ENCODE results near the gene LFNG.

Gene LFNG

DNA sequence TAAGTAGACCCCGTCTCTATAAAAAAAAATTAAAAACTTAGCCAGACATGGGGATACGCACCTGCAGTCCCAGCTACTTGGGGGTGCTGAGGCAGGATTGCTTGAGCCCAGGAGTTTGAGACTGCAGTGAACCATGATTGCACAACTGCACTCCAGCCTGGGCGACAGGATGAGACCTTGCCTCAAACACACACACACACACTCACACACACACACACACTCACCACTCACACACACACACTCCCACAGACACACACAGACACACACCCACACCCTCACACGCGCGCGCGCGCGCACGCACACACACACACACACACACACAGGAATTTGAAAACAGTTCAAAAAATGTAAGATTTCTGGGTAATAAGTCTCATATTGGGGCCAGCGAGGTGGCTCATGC lies 34.7 kb upstream of the LFNG start:
- DNase-seq, result no peak

DNA sequence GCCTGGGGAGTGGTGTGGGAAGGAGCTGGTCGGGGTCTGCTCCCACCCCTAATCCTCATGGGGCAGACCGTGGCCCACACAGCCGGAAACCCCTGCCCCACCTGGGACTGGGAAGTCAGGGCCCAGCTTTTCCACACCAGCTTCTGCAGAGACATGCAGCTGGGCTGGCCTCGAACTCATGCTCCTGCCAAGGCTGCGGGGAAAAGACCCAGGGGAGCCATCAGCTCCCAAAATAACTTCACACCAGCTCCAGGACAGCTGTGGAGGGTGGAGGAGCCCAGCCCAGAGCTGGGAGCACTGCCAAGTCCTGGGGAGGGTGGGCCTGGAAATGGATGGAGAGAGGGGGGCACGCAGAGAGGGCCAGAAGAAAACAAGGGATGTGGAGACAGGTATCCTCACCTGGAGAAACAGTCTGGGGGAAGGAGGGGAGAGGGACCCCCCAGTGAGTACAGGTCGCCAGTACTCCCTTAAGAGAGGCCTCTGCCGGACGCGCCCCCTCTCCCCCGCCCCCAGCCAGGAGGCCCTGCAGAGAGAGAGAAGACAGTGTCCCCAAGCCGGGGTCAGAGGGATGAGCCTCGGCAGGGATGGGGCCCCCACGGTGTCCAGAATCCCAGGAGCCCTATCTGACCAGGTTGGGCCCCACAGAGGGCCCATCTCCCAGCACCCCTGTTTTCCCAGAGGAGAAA lies 31.8 kb upstream of the LFNG start:
- no peak for DNase-seq

DNA sequence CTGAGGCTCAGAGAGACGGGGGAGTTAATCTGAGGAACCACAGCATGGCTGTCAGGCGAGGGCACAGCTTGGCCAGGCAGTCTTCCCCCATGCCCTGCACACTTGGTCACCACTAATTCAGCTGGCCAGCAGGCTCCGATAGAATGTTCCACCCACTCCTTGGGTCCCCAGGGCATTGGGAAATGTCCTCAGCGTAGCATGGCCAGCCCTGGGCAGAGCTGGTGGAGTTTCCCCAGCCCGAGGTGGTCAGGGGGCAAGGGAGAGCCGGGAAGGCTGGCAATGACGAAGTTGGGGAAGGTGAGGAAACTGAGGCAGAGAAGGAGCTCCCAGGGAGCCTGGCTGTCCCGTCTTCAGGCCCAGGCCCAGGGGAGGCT lies 31.3 kb upstream of the LFNG start:
- DNase-seq, result no peak

DNA sequence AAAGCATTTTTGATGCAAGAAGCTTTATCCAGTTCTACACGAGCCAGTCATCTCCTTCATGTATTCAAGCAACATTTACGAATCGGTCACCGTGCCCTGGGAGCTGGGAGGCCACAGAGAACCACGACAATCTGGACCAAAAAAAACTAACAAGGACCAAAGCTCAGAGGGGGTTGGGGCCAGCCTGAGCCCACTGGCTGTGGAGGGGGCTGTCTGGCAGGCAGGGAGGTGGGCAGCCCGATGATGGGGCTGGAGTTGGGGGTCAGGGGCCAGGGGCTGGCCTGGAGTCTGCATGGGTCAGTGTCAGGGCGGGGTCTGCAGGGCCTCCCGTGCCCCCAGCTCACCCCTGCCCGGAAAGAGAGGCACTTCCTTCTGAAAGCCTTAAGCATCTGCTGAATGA lies 30.9 kb upstream of the LFNG start:
- DNase-seq, result no peak

DNA sequence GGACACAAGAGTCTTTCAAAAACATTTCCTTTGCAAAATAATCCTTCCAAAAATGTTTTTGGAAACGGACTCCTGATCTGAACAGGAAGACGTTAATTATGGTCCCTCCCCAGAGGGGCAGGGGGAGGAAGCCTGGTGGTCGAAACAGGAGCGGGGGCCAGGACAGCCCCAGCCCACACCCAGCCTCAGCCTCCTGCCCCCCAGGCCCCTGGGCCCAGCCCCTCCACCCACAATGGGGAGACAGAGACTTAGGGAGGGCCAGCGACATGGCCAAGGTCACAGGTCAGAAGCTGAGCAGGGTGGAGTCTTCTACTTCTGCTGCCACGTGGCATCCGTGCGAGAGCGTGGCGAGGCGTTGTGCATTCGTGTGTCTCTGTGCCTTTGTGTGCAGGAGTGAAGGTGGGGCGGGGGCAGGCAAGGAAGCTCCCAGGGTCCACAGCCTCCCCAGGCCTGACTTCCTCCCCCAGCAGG lies 29.4 kb upstream of the LFNG start:
- DNase-seq, result no peak

DNA sequence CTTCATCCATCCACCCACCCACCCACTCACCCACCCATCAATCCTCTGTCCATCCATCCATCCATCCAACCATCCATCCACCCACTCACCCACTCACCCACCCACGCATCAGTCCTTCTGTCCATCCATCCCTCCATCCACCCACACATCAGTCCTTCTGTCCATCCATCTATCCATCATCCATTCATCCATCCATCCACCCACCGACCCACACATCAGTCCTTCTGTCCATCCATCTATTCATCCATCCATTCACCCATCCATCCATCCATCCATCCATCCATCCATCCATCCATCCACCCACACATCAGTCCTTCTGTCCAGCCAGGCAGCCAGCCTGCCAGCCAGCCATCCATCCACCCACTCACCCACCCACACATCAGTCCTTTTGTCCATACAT lies 27.5 kb upstream of the LFNG start:
- DNase-seq, result no peak

DNA sequence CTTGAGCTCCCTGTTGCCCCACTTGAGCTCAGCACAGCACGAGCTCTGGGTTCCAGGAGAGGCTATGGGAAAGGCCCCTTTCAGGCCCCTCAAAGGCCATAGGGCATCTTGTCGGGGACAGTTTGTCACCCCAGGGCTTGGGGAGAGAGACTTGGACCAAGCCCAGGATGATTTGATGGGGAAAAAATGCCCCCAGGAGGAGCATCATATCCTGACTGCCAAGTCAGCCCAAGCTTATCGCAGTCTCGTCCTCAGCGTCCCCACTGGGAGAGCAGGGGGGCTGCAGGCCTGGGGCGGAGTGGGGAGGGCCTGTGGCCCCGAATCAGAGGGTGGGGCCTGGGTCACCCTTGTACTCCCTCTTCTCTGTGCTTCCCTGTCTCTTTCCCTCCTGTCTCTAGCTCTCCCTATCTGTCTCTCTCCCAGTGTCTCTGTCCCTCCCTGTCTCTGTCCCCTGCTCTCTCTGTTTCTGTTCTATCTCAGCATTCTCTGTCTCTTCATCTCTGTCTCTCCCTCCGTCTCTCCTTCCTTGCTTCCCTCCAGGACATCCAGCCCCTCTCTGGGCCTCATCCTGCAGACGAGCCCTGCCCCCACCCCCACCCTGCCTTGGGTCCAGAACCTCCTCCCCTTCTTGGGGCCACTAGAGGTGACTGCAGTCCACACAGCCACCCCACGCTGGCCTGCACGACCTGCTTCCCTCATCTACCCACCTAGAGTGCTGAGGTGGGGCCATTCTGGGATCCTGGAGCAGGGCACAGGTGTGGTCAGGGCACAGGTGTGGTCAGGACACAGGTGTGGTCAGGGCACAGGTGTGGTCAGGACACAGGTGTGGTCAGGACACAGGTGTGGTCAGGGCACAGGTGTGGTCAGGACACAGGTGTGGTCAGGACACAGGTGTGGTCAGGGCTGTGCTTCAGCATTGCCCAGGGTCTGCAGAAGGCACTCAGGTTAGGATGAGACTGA lies 26.1 kb upstream of the LFNG start:
- DNase-seq, result no peak

DNA sequence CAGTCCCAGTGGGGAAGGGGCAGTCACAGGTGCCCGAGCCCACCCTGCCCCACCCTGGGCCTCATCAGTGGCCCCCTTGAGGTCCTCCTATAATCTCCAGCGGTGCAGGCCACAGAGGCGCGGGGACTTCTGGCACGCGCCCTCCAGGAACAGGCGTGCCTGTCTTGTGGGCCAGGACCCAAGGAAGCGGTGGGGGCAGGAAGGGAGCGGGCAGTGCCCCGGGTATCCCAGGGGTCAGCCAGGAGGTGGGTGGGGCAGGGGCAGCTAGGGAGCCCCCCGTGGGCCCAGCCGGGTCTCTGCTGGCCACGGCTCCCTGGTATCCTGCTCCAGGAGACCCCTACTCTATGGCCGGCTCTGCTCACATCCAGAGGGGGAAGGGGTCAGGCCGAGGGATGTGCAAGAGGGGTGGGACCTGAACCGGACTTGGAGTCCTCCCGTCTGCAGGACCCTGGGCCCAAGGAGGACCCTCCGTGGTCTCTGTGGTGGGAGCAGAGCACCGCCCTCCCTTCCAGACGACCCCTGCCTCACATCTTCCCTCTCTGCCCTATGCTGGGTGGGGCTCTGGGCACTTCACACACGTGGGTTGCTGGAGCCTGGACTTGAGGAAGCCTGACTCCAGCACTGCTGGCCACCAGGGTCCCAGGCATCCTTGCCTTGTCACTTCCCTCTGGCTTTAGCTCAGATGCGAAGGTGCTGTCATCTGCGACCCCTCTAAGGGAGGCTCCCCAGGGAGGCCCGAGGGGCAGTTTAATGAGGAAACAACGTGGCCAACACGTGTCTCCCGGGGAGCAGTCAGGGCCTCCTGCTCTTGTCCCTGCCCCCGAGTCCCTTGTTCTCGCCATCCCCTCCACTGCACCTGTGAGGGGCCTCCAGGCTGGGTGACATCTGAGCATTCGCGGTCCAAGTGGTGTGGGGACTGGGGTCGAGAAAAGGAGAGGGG lies 25.1 kb upstream of the LFNG start:
- DNase-seq, result no peak

DNA sequence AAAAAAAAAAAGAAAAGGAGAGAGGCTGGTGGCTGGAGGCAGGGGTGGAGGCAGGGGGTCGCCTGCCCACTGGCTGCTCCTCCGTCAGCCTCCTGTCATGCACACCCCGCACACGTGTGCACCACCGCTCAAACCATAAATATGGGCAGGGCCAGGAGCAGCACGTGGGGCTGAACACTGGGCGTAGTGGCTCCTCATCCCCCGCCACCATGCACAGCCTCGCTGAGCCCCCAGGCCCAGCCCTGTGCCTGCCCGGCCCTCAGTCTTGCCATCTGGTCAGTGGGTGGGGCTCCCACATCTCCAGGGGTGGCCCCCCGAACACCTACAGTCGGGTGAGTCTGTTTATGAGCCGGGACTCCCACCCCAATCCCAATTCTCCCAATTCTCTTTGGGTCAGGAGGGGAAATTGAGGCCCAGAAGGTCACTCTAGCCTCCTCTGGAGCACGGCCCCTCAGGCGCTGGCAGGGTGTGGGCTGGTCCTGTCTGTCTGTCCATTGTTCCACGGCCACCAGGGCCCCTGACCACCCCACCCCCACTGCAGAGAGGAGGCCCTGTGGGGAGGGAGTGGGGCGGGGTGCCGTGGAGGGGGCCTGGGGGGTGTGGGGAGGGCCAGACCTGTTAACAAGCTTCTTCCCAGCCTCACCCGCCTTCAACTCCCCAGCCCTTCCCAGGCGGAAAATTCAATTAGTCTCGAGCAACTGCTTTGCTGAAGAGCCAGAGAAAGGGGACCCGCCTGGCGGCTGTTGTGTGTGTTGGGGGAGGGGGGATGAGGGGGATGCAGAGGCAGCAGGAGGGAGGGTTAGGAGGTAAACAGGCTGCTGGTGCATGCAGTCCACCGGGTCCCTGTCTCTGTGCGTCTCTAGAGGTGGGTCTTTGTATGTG lies 23.9 kb upstream of the LFNG start:
- DNase-seq, result no peak

DNA sequence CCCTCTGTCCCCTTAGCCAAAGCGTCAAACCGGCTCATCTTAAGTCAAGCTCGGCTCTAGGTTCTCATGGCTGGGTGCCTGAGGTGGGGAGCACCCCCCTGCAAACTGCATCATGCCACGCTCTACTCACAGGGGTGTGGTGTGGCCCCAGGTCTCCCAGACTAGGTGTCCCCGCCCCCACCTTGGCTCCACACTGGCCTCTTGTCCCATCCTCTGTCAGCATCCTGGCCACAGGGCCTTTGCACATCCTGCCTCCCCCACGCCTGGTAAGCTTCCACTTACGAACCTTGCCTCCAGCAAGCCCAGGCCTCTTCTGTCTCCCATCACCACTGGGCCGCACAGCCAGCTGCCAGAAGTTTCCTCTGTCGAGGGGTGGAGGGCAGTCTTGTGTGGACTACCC lies 23.2 kb upstream of the LFNG start:
- no peak for DNase-seq

DNA sequence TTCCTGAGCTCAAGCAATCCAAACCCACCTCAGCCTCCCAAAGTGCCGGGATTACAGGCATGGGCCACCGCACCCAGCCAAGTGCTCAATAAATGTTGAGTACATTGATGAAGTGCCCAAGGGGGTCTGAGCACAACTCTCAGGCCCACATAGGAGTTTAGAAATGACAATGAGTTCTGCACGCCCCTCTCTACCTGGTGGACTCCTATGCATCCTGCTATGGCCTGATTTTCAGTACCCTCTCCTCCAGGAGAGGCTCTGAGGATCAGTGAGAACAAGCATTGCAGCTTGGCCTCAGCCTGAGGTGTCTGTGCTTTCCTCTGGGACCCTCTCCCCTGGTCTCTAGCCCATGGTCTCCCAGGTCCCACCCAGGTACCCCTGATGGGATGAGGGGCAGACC lies 22.5 kb upstream of the LFNG start:
- no peak for DNase-seq

DNA sequence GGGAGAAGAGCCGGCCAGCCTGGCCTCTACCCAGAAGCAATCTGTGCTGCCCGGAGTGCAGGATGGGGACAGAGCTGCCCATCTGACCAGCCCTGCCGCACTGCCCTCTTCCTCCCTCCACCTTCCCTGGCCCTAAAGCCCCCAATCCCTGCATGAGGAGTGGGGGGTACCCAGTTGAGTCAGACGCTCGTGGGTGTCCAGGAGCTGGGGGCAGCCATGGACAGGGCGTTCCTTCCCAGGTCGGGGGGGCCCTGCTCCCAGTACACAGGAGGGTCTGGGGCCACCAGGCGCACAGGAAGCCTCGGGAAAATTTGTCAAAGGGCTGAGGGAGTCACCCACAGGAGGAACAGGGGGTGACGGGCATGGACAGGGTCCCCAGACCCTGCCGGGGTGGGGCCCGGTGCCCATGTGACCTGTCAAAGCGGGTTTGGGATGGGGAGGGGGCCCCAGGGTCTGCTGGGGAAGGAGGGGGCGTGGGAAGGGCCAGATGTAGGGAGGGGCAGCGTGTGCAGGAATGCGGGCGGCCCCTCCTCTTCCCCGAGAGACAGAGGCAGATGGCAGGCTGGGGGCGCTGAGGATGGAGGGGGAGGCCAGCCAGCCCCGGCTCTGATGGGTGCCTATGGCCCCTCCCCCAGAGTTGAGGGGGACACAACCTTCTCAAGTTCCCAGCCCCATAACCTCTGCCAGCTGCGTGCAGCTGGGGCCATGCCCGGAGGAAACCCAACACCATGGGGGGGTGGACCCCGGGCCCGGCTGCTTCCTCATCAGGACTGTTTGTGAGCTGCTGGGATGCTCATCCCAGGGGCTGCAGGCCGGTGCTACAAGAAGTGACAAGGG lies 21.9 kb upstream of the LFNG start:
- DNase-seq, result no peak

DNA sequence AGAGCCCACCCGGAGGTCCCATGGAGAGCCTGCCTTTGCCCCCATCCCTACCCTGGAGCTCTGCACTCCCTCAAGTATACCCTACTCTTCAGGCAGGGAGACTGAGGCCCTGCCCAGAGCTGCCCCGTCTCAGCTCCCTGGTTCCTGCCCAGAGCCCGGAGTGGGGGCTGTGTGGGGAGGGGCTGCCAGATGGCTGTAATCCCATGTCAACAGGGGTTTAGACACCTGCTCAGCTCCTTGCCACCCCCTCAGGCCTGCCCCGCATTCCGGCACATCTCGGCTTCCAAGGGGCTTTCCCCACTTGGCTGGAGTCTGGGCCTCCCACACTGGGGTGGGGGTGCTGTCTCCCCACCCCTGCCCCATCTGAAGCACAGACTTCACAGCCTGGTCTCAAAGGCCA lies 20.9 kb upstream of the LFNG start:
- DNase-seq, result no peak

DNA sequence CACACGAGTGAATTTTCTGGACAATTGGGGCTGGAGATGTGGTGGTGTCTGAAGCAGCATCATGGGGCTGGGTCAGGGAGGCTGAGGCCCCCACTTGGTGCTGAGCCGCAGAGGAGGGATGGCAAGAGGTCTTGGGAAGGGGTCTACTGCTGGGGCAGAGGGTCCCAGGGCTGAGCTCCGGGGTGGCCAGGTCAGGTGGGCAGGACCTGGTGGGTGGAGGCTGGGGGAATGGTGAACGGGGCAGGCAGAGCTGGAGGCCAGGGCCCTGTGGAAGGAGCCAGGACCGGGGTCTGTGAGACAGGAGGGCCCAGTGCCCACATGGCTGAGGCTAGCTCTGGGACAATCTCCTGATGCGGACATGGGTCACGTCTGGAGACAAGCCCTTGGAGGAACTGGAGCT lies 20.4 kb upstream of the LFNG start:
- no peak for DNase-seq

DNA sequence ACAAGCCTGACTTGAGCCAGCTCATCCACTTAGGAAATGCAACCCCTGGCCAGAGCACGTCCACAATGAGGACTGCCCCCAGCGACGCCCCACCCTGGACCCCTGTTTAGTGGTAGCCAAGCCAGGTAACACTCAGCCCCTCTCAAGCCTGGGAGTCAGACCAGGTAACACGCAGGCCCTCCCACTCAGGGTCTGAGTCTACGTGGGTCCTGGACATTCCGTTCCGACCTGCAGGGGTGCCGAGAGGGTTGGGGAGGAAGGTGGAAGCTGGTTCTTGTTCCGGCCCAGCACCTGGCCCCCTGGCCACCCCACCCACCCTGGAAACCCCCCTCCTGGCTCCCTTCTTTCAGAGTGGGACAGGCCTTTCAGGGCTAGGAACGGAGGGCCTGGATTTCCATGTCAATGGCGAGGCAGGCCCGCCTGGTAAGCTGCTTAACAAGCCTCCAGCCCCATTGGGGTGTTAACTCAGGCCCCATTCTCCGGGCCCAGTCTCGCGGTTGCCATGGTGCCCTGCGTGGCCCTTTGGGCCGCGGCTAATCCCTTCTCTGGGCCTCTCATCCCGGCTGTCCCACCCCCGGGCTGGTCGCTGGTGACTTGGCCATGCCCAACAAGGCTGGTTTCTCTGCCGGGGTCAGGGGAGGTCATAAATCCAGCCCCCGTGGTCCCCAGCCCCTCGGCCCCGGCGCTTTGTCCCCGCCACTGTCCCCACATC lies 19.7 kb upstream of the LFNG start:
- DNase-seq, result no peak

DNA sequence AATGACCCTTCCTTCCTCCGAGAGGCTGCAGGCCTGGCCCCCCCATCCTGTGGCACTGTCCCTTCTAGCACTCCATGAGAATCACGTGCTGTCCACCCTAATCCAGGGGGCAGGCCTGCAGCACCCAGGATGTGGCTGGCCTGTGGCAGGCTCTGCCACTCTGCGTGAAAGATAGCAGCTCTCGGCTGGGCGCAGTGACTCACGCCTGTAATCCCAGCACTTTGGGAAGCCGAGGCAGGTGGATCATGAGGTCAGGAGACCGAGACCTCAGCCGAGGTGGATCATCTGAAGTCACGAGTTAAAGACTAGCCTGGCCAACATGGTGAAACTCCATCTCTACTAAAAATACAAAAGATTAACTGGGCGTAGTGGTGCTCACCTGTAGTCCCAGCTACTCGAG lies 18.9 kb upstream of the LFNG start:
- no peak for DNase-seq

DNA sequence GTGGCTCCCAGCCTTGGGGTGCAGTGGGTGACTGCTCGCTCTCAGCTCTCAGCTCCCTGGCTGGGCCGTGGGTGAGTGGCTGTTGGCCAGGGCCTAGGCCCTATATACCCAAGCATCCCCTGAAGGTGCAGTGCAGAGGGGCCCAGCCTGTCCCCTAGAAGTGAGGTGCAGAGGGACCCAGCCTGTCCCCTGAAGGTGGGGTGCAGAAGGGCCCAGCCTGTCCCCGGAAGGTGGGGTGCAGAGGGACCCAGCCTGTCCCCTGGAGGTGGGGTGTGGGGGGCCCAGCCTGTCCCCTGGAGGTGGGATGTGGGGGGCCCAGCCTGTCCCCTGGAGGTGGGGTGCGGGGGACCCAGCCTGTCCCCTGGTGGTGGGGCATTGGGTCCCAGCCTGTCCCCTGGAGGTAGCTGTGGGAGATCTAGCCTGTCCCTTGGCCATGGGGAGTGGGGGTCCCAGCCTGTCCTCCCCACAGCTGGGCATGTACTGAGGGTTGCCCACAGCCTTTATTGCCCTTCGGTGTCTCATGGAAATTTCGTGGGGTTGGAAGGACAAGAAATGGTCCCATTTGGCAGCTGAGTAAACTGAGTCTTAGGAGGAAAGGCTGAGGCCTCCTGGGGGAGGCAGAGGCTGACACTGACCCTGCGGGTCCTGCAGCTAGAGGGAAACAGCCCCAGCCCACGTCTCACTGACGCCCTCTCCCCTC lies 17.5 kb upstream of the LFNG start:
- no peak for DNase-seq

DNA sequence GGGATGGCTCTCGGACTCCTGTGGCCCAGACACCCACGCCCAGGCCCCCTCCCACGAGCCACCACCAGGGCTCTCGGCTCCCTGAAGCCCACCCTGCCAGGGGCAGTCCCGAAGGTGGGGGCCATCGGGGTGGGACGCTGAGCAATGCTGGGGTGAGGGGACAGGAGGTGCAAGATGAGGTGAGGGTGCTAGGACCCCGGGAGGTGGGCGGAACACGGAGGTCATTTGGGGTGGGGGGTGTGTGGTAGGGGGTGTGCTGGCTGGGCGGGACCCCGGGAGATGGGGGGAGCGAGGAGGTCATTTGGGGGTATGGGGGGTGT lies 17.0 kb upstream of the LFNG start:
- DNase-seq, result no peak

DNA sequence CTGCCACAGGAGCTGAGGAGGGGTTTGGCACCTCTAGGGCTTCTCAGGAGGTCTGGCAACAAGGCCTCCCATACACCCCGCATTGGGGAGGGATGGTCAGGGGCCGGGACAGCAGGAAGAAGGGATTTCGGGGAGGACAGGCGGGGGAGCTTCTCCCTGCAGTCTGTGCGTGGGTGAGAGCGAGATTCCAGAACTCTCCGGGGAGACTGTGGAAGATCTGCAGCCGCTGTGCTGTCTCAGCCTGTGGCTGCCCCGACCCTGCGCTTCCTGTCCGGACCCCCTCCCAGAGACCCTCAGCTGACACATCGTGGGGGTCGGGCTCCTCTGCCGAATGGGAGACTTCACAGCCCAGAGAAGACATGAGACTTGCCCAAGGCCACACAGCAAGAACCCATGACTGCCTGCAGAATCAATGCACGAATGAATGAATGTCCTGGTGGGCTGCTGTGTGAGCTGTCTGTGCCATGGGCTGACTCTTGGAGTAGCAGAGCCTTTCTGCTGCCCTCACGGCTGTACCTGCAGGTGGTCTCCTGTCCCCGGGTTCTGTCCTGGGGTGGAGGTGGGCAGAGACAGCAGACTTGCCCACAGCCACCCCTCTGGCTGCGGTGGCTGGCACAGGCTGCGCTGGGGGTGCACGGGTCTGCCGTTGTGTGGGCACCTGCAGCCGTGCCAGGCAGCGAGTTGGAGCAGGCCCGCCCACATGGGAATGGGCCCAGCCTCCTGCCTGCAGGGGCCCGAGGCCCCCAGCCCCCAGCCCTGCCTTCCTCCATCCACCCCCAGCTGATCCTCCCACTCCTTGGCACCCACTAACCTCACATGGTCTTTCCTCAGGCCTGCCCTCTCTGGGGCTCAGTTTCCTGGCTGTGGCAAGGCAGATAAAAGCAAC lies 16.3 kb upstream of the LFNG start:
- no peak for DNase-seq
